ENCODE measurements around the gene AJUBA. TPM values are rescaled to one million over a fixed set of nuclear protein-coding genes. Genes with fewer than 3 reads are reported as not detected.

The AJUBA gene
- polyA plus RNA-seq, 1 experiment: 94.7 TPM

DNA sequence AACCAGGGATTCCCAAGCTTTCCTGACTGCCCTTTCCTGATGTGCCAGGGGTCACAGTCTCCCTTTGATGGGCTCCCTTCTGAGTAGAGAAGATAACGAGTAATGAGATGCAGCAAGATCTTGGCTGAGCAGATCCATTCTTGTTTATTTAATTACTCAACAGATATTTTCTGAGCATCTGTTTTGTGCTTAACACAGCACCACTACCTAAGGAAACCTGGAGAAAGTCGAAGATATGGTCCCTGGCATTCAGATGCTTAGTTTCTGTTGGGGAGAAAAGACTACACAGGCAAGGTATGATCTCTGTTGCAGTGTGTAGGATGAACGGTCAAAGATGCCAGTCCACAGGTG, 3.9 kb downstream of the AJUBA start:
- TF ChIP-seq, protein P1, sequence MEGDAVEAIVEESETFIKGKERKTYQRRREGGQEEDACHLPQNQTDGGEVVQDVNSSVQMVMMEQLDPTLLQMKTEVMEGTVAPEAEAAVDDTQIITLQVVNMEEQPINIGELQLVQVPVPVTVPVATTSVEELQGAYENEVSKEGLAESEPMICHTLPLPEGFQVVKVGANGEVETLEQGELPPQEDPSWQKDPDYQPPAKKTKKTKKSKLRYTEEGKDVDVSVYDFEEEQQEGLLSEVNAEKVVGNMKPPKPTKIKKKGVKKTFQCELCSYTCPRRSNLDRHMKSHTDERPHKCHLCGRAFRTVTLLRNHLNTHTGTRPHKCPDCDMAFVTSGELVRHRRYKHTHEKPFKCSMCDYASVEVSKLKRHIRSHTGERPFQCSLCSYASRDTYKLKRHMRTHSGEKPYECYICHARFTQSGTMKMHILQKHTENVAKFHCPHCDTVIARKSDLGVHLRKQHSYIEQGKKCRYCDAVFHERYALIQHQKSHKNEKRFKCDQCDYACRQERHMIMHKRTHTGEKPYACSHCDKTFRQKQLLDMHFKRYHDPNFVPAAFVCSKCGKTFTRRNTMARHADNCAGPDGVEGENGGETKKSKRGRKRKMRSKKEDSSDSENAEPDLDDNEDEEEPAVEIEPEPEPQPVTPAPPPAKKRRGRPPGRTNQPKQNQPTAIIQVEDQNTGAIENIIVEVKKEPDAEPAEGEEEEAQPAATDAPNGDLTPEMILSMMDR (IDR thresholded peaks at IDR 0.05; ENCODE audit: insufficient read depth, low read depth, low read length): no peak
- peaks cover 19% of the 10 kb centered on the region for H3K36me3 ChIP-seq (ENCODE audit: control insufficient read depth, insufficient read depth, low read length)
- no peak for DNase-seq (ENCODE audit: low read depth)
- ChIA-PET POLR2A (interaction anchor here (0.6 kb wide), 1 partner anchor 11 kb away, joined by 3 read pairs; no protein-coding TSS in a partner anchor), CTCF (interaction anchor here (0.9 to 7.4 kb wide), 9 partner anchors 7 to 141 kb away, joined by 3 to 93 read pairs (median 6); partner anchors contain the start of gene CDH24)
- H3K4me3 ChIP-seq (ENCODE audit: low read depth, low read length): peak overlapping the region; percentile 15; the same call in 1 of the 2 replicates
- no peaks in the 10 kb centered on the region for H3K27me3 ChIP-seq (ENCODE audit: control insufficient read depth, insufficient read depth, low read length)

DNA sequence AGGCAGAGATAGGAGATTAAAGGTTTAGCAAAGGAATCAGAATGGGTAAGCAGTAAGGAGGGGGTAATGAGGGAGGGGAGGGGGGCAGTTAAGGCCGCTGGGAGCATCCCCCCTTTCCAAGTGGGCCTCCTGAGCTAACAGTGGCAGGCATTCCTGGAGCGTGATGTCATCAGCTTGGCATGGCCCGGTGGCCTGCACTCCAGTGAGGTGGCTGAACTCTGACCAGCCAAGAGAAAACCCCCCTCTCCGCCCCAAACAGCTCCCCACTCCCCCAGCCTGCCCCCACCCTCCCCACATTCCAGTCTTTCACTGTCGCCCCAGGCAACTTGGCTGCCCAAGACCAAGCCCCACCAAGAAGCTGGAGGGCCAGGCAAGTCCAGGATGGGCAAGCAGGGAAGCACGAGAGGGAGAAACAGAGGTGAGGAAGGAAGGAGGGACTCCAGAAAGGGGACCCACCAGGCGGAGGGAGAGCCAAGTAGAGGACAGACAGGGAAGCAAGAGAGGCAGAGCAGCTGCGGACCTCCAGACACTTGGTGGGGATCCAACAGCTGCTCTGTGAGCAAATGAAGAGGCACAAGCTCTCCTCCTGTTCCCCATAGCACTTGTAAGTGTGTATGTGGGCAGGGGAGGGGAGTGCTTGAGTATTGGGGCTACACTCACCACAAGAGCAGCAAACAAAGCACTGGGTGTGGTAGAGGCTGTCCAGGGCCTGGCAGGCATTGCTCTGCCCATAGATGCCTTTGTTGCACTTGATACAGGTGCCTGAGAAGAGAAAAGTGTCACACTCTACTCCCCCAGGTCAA, 4.5 kb downstream of the AJUBA start:
- DNase-seq (ENCODE audit: low read depth): no peak
- CTCF ChIA-PET: interaction anchor here (0.6 to 7.4 kb wide), 19 partner anchors 8 to 324 kb away, joined by 3 to 93 read pairs (median 4); partner anchors contain the start of genes CDH24, PRMT5 and PSMB11
- H3K36me3 ChIP-seq (ENCODE audit: control insufficient read depth, insufficient read depth, low read length): peaks cover 22% of the 10 kb centered on the region
- TF ChIP-seq, protein P1 (IDR thresholded peaks at IDR 0.05; ENCODE audit: insufficient read depth, low read depth, low read length): no peak
- peak overlapping the region; percentile 15; the same call in 1 of the 2 replicates for H3K4me3 ChIP-seq (ENCODE audit: low read depth, low read length)
- H3K27me3 ChIP-seq (ENCODE audit: control insufficient read depth, insufficient read depth, low read length): no peaks in the 10 kb centered on the region
- POLR2A ChIA-PET: interaction anchor here (0.6 to 0.8 kb wide), 5 partner anchors 8 to 116 kb away, joined by 3 to 9 read pairs (median 3); partner anchors contain the start of gene HAUS4

DNA sequence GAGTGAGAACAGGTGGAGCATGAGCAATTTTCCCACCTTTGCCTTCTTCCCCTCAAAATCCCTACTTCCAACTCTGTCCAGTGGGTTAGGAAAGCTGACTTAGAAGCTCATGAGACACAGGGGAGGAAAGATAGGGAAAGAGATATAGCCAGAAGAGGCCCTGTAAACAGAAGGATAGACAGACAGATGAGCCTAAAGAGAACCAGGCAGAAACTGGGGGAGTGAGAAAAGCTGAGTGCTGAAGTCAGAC, 5.0 kb downstream of the AJUBA start:
- TF ChIP-seq, protein P1 (IDR thresholded peaks at IDR 0.05; ENCODE audit: insufficient read depth, low read depth, low read length): no peak
- Histone ChIP-seq H3K4me3 (ENCODE audit: low read depth, low read length) (no peak overlapping the region), H3K27me3 (ENCODE audit: control insufficient read depth, insufficient read depth, low read length) (no peaks in the 10 kb centered on the region), H3K36me3 (ENCODE audit: control insufficient read depth, insufficient read depth, low read length) (peaks cover 26% of the 10 kb centered on the region)
- no peak for DNase-seq (ENCODE audit: low read depth)
- CTCF ChIA-PET: interaction anchor here (0.7 to 7.4 kb wide), 20 partner anchors 8 to 324 kb away, joined by 3 to 93 read pairs (median 4); partner anchors contain the start of genes ACIN1, CDH24, PRMT5 and PSMB11
- POLR2A ChIA-PET: interaction anchor here (0.6 to 0.8 kb wide), 3 partner anchors 9 to 79 kb away, joined by 3 to 9 read pairs (median 3); partner anchors contain the start of gene HAUS4

- ChIA-PET POLR2A (no interaction called here), CTCF (interaction anchor here (0.7 to 7.4 kb wide), 21 partner anchors 9 to 323 kb away, joined by 3 to 93 read pairs (median 4); partner anchors contain the start of genes ACIN1, CDH24, PRMT5 and PSMB11)
- peaks cover 30% of the 10 kb centered on the region for H3K36me3 ChIP-seq (ENCODE audit: control insufficient read depth, insufficient read depth, low read length)
- no peak overlapping the region for H3K4me3 ChIP-seq (ENCODE audit: low read depth, low read length)
- TF ChIP-seq, protein P1 (IDR thresholded peaks at IDR 0.05; ENCODE audit: insufficient read depth, low read depth, low read length): no peak
- no peaks in the 10 kb centered on the region for H3K27me3 ChIP-seq (ENCODE audit: control insufficient read depth, insufficient read depth, low read length)
- DNase-seq (ENCODE audit: low read depth): no peak
These were observed 5.5 kb downstream of the AJUBA start for GRCh38 chr14:22976620-22977433.

Data from BJ (cell line).